NOMO-1 treated with DMSO at 0.1 percent for 48 hours (cell line): Measurements from ENCODE around the gene AOX1.
"Not testable (repeated sequence)": the region's sequence is repeated elsewhere in the genome, so short reads cannot be mapped to it uniquely, and the experiment has no call there.

Experiments
- DNase-seq: peaks from one replicate; lab custom pipeline; 2025; ENCODE audit not compliant: unreplicated experiment; lab: John Stamatoyannopoulos, UW

Gene AOX1

DNA sequence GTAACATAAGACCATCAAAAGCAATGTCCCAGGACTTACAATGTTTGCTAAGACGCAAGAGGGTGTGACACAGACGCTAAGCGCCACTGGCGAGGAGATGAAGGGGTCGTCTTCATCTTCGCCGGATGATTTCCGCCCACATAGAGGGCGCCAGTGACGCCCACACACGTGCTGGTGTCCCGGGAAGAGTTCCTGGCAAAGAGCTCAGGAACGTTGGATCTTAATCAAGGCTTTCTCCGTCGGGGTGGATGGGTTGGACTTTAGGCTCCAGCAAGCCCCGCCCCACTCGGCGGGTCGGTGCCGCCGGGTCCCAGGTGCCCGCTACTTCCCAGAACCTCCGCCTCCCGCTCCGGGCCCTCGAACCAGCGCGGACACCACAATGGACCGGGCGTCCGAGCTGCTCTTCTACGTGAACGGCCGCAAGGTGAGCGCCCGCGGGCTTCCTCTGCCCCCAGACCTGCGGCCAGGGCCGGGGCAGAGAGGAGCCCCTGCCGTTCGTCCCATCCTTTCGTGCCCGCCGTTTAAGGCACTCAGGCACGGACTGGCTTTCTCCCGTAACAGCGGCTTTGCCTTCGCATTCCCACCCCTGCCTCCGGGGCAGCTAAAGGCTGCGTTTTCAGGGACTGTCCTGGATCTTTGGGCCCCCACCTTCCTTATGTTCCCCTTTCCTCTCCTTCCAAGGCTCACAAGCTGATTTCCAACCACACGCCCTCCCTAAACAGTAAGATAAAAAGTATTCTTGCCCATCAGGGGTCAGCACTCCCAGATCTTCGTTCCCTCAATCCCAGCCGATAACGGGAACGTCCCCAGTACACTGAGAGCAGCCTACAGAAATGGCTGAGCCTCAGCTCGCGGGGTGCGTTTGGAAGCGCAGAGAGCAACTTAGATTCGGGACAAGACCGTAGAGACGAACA lies at the start of gene AOX1:
Gene AOX1 (plus strand): TSS at position 285 of the 914 bp plus-strand sequence. CDS start 95 bp downstream, at position 380.
- DNase-seq: no peak

DNA sequence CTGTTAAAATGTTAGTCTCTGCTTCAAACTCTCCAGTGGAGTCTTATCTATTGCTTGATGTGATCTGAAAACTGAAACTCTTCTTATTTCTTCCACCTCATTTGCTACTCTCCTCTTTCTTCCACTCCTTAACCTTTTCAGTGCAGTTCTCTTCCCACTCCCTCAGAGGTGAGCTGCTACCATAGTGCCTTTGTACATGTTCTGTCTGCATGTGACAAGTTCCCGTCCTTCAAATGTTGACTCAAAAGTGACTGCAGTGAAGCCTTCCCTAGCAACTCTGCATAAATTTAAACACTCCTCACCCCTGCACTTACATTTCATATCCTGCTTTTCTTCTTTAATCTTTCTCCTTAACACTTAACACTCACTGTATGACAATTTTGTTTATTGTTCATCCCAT lies 47.7 kb upstream of the AOX1 start:
- DNase-seq: no peak

DNA sequence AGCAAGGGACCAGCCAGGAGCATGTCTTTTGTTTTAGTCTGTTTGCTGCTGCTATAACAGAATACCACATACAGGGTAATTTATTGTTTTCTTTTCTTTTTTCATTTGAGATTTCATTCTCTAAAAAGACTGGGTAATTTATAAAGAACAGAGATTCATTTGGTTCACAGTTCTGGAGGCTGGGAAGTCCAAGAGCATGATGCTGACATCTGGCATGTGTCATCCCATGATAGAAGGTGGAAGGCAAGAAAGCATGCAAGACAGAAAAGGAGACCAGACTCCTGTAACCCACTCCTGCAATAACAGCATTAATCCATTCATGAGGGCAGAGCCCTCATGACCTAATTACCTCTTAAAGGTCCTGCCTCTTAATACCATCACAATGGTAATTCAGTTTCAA lies 45.0 kb upstream of the AOX1 start:
- no peak for DNase-seq

DNA sequence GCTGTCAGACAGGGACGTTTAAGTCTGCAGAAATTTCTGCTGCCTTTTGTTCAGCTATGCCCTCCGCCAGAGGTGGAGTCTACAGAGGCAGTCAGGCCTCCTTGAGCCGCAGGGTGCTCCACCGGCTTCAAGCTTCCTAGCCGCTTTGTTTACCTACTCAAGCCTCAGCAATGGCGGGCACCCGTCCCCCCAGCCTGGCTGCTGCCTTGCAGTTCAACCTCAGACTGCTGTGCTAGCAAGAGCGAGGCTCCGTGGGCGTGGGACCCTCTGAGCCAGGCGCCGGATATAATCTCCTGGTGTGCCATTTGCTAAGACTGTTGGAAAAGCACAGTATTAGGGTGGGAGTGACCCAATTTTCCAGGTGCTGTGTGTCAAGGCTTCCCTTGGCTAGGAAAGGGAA lies 19.2 kb upstream of the AOX1 start:
- not testable (repeated sequence) for DNase-seq

DNA sequence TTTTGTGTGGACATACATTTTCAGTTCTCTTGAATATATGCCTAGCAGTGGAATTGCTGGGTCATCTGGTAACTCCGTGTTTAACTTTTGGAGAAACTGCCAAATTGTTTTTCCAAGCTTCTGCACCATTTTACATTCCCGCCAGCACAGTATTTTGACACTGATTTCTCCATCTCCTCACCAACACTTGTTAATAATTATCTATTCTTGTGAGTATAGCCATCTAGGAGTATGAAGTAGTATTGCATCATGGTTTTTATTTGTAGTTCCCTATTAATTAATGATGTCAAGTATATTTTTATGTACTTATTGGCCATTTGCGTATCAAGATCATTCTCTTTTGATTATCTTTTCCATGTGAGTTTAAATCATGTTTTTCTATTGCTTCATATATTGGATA lies 17.9 kb upstream of the AOX1 start:
- DNase-seq: no peak

DNA sequence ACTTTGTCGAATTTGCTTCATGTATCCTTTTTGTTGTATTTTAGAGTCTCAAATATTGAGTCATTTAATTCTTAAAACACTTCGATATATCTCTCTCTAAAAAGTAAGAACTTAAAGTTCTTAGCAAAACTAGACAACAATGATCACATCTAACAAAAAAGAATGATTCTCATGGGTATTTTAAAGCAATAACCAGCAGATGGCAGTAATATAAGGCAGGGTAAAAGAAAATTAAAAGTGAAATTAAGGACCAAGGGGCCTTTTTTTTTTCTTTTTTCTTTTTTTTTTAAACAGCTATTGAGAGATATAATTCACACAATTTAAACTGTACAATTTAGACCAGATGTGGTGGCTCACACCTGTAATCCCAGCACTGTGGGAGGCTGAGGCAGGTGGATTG lies 9.9 kb upstream of the AOX1 start:
- peak; percentile 16 for DNase-seq

DNA sequence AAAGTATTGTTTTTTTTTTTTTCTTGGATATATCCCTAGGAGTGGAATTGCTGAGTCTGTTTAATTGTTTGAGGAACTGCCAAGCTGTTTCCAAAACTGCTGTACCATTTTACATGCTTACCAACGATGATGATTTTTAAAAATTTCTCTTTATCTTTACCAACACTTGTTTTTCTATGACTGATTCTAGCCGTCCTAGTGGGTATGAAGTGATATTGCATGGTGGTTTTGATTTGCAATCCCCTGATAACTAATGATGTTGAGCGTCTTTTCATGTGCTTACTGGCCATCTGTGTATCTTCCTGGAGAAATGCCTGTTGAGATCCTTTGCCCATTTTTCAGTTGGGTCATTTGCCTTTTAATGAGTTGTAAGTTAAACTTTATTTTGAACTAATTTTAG lies 8.8 kb upstream of the AOX1 start:
- no peak for DNase-seq

DNA sequence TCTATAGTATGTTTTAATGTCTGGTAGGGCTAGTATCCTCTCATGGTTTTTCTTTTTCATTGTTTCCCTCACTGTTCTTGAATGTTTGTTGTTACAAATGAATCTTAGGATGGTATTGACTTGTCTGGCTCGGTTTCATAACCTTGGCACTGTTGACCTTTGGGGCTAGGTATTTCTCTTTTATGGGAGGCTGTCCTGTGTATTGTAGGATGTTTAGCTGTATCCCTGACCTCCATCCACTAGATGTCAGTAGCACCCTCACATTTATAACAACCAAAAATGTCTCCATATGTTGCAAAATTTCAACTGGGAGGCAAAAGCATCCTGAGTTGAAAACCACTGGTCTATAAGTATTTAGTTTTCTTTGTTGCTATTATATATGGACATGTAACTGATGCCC lies 7.0 kb upstream of the AOX1 start:
- peak; percentile 33 for DNase-seq

DNA sequence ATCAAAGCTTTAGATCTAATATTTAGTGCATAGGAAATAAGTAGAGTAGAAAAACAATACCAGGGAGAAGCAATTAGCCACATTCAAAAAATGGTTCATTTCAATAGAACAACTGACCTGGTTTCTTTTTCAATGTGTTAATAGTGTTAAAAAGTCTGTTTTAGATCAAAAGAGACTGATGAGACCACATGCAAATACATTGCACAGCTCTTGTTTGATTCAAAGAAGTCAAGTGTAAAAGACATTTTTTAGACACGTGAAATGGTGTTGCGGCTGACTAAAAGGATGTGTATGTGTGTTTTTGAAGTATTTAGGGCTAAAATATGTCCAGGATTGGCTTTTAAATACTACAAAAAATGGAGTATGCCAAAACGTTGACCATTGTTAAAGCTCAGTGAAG lies 1.2 kb upstream of the AOX1 start:
- DNase-seq: no peak

DNA sequence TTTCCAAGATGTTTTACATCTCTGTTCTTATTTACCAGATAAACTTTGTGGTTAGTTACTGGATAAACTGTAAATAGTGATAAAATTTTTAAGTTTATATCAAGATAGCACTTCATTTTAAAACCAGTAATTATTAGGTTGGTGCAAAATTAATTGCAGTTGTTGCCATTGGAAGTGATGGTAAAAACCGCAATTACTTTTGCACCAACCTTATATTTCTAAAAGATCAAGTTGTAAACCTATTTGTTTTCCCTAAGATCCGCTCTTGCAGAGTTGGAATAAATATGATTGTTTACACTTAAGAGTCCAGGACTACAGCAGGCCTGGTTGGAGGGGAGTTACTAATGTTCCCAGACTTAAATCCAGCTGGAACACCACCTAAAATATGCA lies 479 bp upstream of the AOX1 start:
- DNase-seq: no peak

DNA sequence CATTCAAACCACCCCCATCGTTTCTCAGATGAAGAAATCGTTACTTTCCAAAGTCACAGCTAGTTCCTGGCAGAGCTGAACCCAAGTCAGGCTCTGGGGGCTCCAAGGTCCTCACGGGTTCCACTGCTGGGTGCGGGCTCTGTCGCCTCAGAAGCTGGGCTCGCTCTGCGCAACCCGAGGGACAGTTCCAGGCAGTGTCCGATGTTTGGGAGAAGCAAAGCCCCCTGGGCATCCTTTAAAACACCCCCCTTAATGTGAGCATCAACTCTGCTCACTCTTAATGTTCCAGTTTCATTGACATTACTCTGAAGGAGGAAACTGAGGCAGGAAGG lies 796 bp downstream of the AOX1 start:
- DNase-seq: no peak

DNA sequence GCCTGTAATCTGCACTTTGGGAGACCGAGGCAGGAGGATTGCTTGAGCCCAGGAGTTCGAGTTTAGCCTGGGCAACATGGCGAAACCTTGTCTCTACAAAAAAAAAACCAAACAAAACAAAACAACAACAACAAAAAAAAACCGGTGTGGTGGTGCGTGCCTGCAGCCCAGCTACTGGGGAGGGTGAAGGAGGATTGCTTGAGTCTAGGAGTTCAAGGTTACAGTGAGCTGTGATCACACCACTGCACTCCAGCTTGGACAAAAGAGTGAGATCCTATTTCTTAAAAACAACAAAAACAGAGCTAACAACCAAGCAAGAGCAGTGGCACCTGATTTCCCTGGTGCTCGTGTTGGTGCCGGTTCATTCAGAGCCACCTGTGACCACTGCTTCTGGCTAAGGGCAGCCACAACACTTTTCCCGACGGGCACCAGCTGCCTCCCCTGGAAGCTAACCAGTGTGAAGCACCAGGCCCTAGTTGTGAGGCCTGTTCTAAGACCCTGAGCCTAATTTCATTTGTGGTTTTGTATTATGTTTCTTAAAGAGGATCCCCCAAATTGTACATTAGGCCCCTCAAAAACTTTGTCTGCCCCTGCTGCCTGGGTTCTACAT lies 1.3 kb downstream of the AOX1 start:
- DNase-seq: no peak

DNA sequence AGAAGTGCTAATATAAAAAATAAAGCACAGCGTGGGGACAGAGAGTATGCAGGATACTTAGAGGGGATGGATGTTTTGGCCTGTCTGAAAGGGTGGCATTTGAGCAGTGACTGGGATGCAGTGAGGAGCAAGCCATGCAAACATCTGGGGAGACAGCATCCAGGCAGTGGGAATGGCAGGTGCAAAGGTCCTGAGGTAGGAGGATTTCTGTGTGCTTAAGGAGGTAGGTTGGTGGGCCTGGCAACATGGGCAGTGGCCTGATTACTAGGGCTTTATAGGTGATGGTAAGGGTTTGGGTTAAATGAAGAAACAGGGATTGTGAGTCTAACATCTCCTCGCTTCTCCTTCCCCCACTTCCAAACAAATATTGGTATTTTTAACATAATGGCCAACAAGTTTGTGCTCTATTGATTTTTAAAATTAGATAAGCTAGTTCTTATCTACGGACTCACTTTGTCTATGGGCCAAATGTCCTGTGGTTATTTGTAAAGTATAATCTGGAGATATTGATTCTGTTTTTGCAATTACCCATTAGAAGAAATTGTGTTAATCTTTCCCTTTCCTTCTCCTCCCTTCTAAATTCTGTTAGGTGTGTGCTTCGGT lies 2.4 kb downstream of the AOX1 start:
- DNase-seq: no peak

DNA sequence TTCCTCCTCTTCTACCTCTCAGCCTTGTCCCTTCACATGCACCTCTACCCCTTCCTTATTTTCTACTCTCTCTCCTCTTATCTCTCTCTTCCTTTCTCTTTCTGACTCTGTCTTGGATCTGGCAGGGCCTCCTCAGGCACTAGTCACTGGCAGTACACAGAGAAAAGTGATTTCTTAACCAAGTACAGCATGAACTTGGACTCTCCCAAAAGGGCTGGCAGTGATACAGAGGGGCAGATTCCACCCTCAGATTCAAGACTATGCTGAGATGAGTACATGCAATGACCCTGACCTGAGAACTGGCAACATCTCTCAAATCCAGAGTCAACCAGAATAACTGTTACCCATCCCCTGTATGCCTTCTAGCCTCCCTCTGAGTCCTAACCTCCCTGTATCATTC lies 4.3 kb downstream of the AOX1 start:
- DNase-seq: no peak

DNA sequence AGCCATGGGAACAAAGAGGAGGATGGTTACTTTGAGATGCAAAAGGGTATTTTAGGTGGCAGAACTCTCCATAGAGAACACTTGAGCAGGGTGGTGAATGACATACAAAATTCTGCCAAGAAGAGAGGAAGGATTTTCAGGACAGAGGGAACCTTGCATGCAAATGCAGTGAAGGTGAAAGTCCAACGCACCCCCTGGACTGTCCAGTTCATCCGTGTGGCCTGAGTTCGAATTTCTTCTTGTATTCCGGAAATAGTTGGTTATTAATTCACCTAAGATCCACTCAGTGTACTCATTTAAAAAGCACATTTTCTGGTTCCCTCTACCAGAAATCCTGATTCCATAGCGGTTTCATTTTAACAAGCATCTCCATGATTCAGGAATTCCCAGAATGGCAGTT lies 5.5 kb downstream of the AOX1 start:
- no peak for DNase-seq

DNA sequence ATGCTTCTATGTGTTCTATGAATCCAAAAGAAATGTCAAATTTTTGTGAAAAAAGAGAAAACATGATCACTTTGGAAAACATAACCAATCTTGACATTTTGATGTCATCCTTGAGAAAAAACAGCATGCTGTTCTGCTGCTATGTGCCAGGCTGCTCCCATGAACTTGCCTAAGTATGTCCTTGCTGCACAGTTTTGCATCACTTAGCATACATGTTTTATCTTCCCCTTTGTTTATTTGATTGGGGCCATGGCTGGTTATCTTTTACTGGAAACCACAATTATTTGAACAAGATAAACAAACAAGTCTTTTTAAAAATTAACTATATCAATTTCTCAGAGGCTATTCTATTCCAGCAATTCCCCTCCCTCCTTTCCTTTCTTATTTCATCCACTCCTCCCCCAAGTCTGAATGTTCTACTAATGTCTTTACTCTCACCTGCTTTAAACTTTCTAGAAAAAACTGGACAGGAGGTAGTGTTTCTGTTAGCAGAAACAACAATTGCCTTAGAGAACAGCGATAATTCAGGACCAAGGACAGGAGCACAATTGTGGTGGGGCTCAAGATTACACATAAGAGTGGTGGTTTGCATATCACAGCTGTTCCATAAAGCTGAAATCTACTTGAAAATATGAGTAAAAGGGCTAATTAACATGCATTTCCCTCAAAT lies 6.7 kb downstream of the AOX1 start:
- peak; percentile 16 for DNase-seq

DNA sequence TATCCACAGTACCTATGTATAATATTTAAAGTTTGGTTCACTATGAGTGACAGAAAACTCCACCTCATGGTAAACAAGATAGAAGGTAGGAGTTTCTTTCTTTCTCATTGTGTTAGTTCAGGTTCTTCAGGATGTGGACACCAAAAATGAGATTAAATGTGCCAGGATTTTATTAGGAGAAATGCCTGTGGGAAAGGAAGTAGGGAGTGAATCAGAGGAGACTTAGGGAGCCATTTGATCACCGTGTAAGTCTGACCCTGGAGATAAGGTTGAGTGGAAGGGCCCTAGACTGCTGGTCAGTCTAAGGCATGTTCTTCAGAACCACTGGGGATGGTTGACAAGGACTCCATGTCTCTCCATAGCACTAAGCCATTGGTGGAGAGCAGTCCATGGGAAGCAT lies 8.1 kb downstream of the AOX1 start:
- no peak for DNase-seq

DNA sequence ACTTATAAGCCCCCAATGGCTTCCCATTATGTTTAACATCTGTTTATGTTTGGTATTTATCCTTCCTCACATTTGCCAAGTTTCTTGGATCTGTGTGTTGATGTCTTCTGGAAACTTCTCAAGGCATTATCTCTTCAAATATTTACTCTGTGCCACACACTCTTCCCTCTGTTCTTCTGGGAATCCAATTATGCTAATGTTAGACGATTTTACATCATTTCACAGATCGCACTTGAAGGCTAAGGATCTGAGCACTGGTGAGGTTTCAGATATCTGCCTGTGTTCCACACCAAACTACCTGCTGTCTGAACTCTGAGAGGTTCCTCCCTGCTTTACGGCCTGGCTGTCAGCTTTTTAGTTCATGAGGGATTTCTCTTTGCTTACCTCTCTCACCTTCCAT lies 10.1 kb downstream of the AOX1 start:
- no peak for DNase-seq

DNA sequence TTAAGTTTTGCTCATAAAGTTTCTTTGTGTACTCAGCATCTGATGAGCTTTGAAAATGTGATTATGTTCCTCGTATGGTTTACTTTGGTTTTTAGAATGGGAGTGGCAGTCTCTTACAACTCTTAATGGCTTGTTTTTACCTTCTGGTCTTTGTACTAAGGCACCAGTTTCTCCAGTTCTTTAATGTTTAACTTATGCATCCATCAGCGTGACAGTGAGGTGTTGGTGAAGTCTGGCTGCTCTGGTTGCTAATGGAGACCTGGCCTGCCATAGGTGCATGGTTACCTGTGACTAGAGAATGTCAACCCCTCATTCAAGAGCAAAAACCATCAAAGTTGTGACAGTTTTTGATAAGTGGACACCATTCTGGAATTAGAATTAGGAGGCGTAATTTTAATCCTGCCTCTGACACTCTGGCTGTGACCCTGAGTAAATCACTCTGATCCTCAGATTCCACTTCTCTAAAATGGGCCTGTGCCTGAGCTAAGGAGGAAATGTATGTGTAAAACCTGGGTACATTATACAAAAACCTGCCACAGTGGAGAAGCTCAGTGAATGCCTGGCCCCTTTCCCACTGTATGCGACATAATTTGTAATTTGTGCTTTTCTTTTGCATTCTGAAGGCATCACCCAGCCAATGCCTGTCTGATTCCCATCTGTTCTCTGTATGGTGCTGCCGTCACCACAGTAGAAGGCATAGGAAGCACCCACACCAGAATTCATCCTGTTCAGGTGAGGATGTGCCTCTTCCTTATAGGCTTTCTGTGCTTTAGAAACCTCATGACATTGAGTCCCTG lies 11.2 kb downstream of the AOX1 start:
- DNase-seq: no peak

DNA sequence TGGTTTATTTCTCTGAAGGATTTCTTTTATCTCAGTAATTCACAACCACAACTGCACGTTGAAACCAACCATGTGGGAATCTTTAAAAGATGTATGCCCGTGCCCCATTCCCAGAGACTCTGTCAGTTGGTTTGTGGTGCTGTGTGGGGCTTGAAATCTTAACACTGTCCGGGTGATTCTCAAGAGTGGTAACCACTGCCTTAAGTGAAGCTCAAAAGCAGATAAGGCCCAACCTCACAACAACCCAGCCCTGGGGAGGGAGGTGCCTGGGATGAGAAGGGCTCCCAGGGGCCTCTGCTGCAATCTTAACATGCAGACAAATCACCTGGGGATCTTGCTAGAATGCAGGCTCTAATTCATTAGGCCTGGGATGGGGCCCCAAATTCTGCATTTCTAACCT lies 13.4 kb downstream of the AOX1 start:
- DNase-seq: no peak
